Natural killer cell treated with Interleukin-12 subunit alpha and Interleukin-12 subunit beta and Interleukin-15 and Interleukin-18, amount 100 ng/mL, for 72 hours (primary cell): ENCODE results near the gene GMIP. TPM values are rescaled to one million over a fixed set of nuclear protein-coding genes. Genes with fewer than 3 reads are reported as not detected.
"Not testable (repeated sequence)": the region's sequence is repeated elsewhere in the genome, so short reads cannot be mapped to it uniquely, and the experiment has no call there.

ENCODE experiments used
- ATAC-seq, 2 donors: fragments of 150-1000 bp; cut with Tn5 transposase in 1 of 2; sonication (Bioruptor Pico), chemical (Tn5 transposase) in 1 of 2; 2 replicates each; pipeline ENCODE4 v1.10.0; 2021
- DNase-seq: peaks from one replicate; pipeline ENCODE4 v3.0.0; 2022; ENCODE audit warnings: low spot score
- H3K27ac Mint-ChIP-seq, 2 donors: 1 replicate in 1 of 2; 2 replicates in 1 of 2; pipeline ENCODE4 v1.8.0; 2022; ENCODE audit warnings: mixed read lengths in 2 of 2, mild to moderate bottlenecking in 1 of 2, moderate library complexity in 1 of 2
- H3K27me3 Mint-ChIP-seq, 2 donors: 1 replicate in 1 of 2; 2 replicates in 1 of 2; pipeline ENCODE4 v1.8.0; 2022; ENCODE audit warnings: mixed read lengths in 2 of 2
- H3K36me3 Mint-ChIP-seq: one replicate; pipeline ENCODE4 v1.8.0; 2022; ENCODE audit warnings: mixed read lengths
- H3K4me1 Mint-ChIP-seq, 2 donors: 1 replicate in 1 of 2; 2 replicates in 1 of 2; pipeline ENCODE4 v1.8.0; 2022; ENCODE audit warnings: low read depth in 2 of 2, mixed read lengths in 2 of 2, mild to moderate bottlenecking in 1 of 2
- H3K4me3 Mint-ChIP-seq: one replicate; pipeline ENCODE4 v1.8.0; 2022; ENCODE audit warnings: mixed read lengths
- H3K9me3 Mint-ChIP-seq: 2 replicates; pipeline ENCODE4 v1.8.0; 2022; ENCODE audit warnings: mixed read lengths
- total RNA-seq, 2 donors: library from RNA; stranded (reverse); gene quantifications; one replicate each; pipeline ENCODE4 v1.2.3, GENCODE V29; 2022

The GMIP gene
- total RNA-seq, 2 donors from 2014 or later = 87.2 to 112 TPM

- no peaks in the 10 kb centered on the region for H3K27me3 Mint-ChIP-seq
- no peak for DNase-seq
- H3K27ac Mint-ChIP-seq = peak overlapping the region; percentile 80 to 81
- H3K4me3 Mint-ChIP-seq = peak overlapping the region; percentile 44
- ATAC-seq = no peak
- H3K36me3 Mint-ChIP-seq = peaks cover 8% of the 10 kb centered on the region
- H3K9me3 Mint-ChIP-seq = no peaks in the 10 kb centered on the region
- H3K4me1 Mint-ChIP-seq = peaks cover 36 to 39% of the 10 kb centered on the region in 2 donors
Measured at GRCh38 chr19:19600793-19601330, 42.6 kb downstream of the GMIP start.

GRCh38 chr19:19598728-19599451 lies 44.6 kb downstream of the GMIP start:
- H3K27me3 Mint-ChIP-seq, H3K9me3 Mint-ChIP-seq, H3K36me3 Mint-ChIP-seq, DNase-seq: not testable (repeated sequence)
- Mint-ChIP-seq H3K4me1 (peaks cover 42 to 47% of the 10 kb centered on the region in 2 donors), H3K4me3 (peak overlapping the region; percentile 74), H3K27ac (peak overlapping the region; percentile 89 to 94)
- peak; percentile 75 to 77 for ATAC-seq

- no peaks in the 10 kb centered on the region for H3K9me3 Mint-ChIP-seq
- peak overlapping the region; percentile 74 for H3K4me3 Mint-ChIP-seq
- H3K4me1 Mint-ChIP-seq = peaks cover 40 to 44% of the 10 kb centered on the region in 2 donors
- H3K27ac Mint-ChIP-seq = peak overlapping the region; percentile 89 to 94
- H3K36me3 Mint-ChIP-seq = peaks cover 8% of the 10 kb centered on the region
- DNase-seq (peak; percentile 65), ATAC-seq (peak; percentile 81 to 89)
- H3K27me3 Mint-ChIP-seq = no peaks in the 10 kb centered on the region
Measured at GRCh38 chr19:19597809-19598306, 45.6 kb downstream of the GMIP start.

GRCh38 chr19:19595171-19595701 lies 48.2 kb downstream of the GMIP start:
- H3K9me3 Mint-ChIP-seq = no peaks in the 10 kb centered on the region
- ATAC-seq = no peak
- H3K4me1 Mint-ChIP-seq = peaks cover 33 to 41% of the 10 kb centered on the region in 2 donors
- no peak for DNase-seq
- H3K4me3 Mint-ChIP-seq = peak overlapping the region; percentile 63
- H3K27me3 Mint-ChIP-seq = no peaks in the 10 kb centered on the region
- H3K36me3 Mint-ChIP-seq = no peaks in the 10 kb centered on the region
- peak overlapping the region; percentile 89 to 94 for H3K27ac Mint-ChIP-seq

- Mint-ChIP-seq H3K9me3 (no peaks in the 10 kb centered on the region), H3K27me3 (no peaks in the 10 kb centered on the region), H3K4me3 (peak overlapping the region; percentile 41), H3K27ac (peak overlapping the region; percentile 58 to 69), H3K36me3 (no peaks in the 10 kb centered on the region), H3K4me1 (peaks cover 40 to 48% of the 10 kb centered on the region in 2 donors)
- no peak for DNase-seq
- ATAC-seq = no peak
Measured at GRCh38 chr19:19594381-19594780, 49.1 kb downstream of the GMIP start.

- DNase-seq = no peak
- Mint-ChIP-seq H3K4me1 (peaks cover 37 to 45% of the 10 kb centered on the region in 2 donors), H3K4me3 (no peak overlapping the region), H3K9me3 (no peaks in the 10 kb centered on the region), H3K27me3 (no peaks in the 10 kb centered on the region), H3K36me3 (no peaks in the 10 kb centered on the region), H3K27ac (peak overlapping the region; percentile 92 to 94)
- ATAC-seq = no peak
Measured at GRCh38 chr19:19592690-19593089, 50.8 kb downstream of the GMIP start.

- DNase-seq (peak; percentile 80), ATAC-seq (peak; percentile 90 to 92)
- H3K27me3 Mint-ChIP-seq = no peaks in the 10 kb centered on the region
- peak overlapping the region; percentile 92 to 94 for H3K27ac Mint-ChIP-seq
- peaks cover 30 to 39% of the 10 kb centered on the region in 2 donors for H3K4me1 Mint-ChIP-seq
- H3K36me3 Mint-ChIP-seq = no peaks in the 10 kb centered on the region
- peak overlapping the region; percentile 65 for H3K4me3 Mint-ChIP-seq
- H3K9me3 Mint-ChIP-seq = no peaks in the 10 kb centered on the region
Measured at GRCh38 chr19:19591133-19591825, 52.2 kb downstream of the GMIP start.

GRCh38 chr19:19588546-19588945 lies 54.9 kb downstream of the GMIP start:
- Mint-ChIP-seq H3K4me3 (peak overlapping the region; percentile 65), H3K36me3 (peaks cover 6% of the 10 kb centered on the region), H3K4me1 (peaks cover 29 to 30% of the 10 kb centered on the region in 2 donors), H3K27ac (peak overlapping the region; percentile 92 to 94), H3K27me3 (no peaks in the 10 kb centered on the region), H3K9me3 (no peaks in the 10 kb centered on the region)
- ATAC-seq (no peak), DNase-seq (no peak)

GRCh38 chr19:19587771-19588170 lies 55.7 kb downstream of the GMIP start:
- H3K4me1 Mint-ChIP-seq = peaks cover 29 to 30% of the 10 kb centered on the region in 2 donors
- ATAC-seq = no peak
- H3K9me3 Mint-ChIP-seq = no peaks in the 10 kb centered on the region
- H3K27me3 Mint-ChIP-seq = no peaks in the 10 kb centered on the region
- peak overlapping the region; percentile 65 for H3K4me3 Mint-ChIP-seq
- H3K27ac Mint-ChIP-seq = peak overlapping the region; percentile 92 to 94
- DNase-seq = no peak
- peaks cover 6% of the 10 kb centered on the region for H3K36me3 Mint-ChIP-seq

- DNase-seq (no peak), ATAC-seq (no peak)
- peaks cover 6% of the 10 kb centered on the region for H3K36me3 Mint-ChIP-seq
- H3K27ac Mint-ChIP-seq = no peak overlapping the region
- H3K4me3 Mint-ChIP-seq = no peak overlapping the region
- peaks cover 12 to 18% of the 10 kb centered on the region in 2 donors for H3K4me1 Mint-ChIP-seq
- H3K27me3 Mint-ChIP-seq = no peaks in the 10 kb centered on the region
- H3K9me3 Mint-ChIP-seq = no peaks in the 10 kb centered on the region
Measured at GRCh38 chr19:19584356-19584755, 59.1 kb downstream of the GMIP start.

GRCh38 chr19:19582471-19582870 lies 61.0 kb downstream of the GMIP start:
- ATAC-seq = no peak
- H3K36me3 Mint-ChIP-seq = peaks cover 6% of the 10 kb centered on the region
- H3K4me1 Mint-ChIP-seq = peaks cover 0 to 9% of the 10 kb centered on the region in 2 donors

GRCh38 chr19:19581391-19581790 lies 62.1 kb downstream of the GMIP start:
- ATAC-seq (no peak), DNase-seq (no peak)
- Mint-ChIP-seq H3K4me3 (no peak overlapping the region), H3K9me3 (no peaks in the 10 kb centered on the region), H3K27ac (peak overlapping the region in 1 of 2 donors; percentile 77), H3K27me3 (no peaks in the 10 kb centered on the region), H3K4me1 (peaks cover 0 to 9% of the 10 kb centered on the region in 2 donors), H3K36me3 (peaks cover 6% of the 10 kb centered on the region)

More at GRCh38 chr19:19582471-19582870, 61.0 kb downstream of the GMIP start:
- peak overlapping the region in 1 of 2 donors; percentile 77 for H3K27ac Mint-ChIP-seq
- no peak for DNase-seq
- no peak overlapping the region for H3K4me3 Mint-ChIP-seq
- H3K27me3 Mint-ChIP-seq = no peaks in the 10 kb centered on the region
- H3K9me3 Mint-ChIP-seq = no peaks in the 10 kb centered on the region

GRCh38 chr19:19580418-19580817 lies 63.0 kb downstream of the GMIP start:
- Mint-ChIP-seq H3K27me3 (no peaks in the 10 kb centered on the region), H3K4me3 (no peak overlapping the region), H3K4me1 (peaks cover 0 to 8% of the 10 kb centered on the region in 2 donors), H3K9me3 (no peaks in the 10 kb centered on the region), H3K36me3 (peaks cover 2% of the 10 kb centered on the region), H3K27ac (no peak overlapping the region)
- no peak for ATAC-seq
- no peak for DNase-seq
